OCI-LY3 (cell line): Measurements from ENCODE around the gene CPTP.

Experiments
- H2AFZ ChIP-seq: fragments of 200-600, 300-600 bp; shearing (Covaris generic); 2 replicates; pipeline ENCODE4 v1.6.0; 2014; ENCODE audit warnings: antibody characterized with exemption, low read depth, low read length
- H3K27ac ChIP-seq: fragments of 200-600, 300-600 bp; sonication (generic); 2 replicates; pipeline ENCODE4 v1.5.1; 2014; ENCODE audit warnings: mild to moderate bottlenecking, low read length, moderate library complexity, mixed read lengths
- H3K27me3 ChIP-seq: fragments of 200-600, 300-600 bp; sonication (generic); 2 replicates; pipeline ENCODE4 v1.6.1; 2014; ENCODE audit warnings: low read depth, low read length, mixed read lengths
- H3K36me3 ChIP-seq: fragments of 200-600, 300-600 bp; sonication (generic); replicated peaks from 2 replicates; pipeline ENCODE3; 2014; ENCODE audit warnings: low read depth, low read length, mixed read lengths
- H3K4me1 ChIP-seq: fragments of 300-600, 200-600 bp; sonication (generic); 2 replicates; pipeline ENCODE4 v1.6.1; 2014; ENCODE audit warnings: low read length, mixed read lengths
- H3K4me2 ChIP-seq: fragments of 200-600, 300-600 bp; sonication (generic); 2 replicates; pipeline ENCODE4 v1.6.1; 2014; ENCODE audit warnings: low read length, mixed read lengths
- H3K4me3 ChIP-seq: fragments of 300-600, 200-600 bp; sonication (generic); 2 replicates; pipeline ENCODE4 v1.5.1; 2014; ENCODE audit warnings: antibody characterized with exemption, mild to moderate bottlenecking, low read length, moderate library complexity
- H3K79me2 ChIP-seq: fragments of 300-600, 200-600 bp; shearing (Covaris generic); 2 replicates; pipeline ENCODE4 v1.6.1; 2014; ENCODE audit warnings: mild to moderate bottlenecking, low read length, mixed read lengths
- H3K9ac ChIP-seq: fragments of 300-600, 200-600 bp; shearing (Covaris generic); 2 replicates; pipeline ENCODE4 v1.6.0; 2014; ENCODE audit warnings: mild to moderate bottlenecking, low read length, moderate library complexity
- H3K9me3 ChIP-seq: fragments of 200-600, 300-600 bp; shearing (Covaris generic); 2 replicates; pipeline ENCODE4 v1.6.1; 2014; ENCODE audit warnings: low read length, mixed read lengths; ENCODE audit not compliant: insufficient read depth
- H4K20me1 ChIP-seq: fragments of 200-600, 300-600 bp; sonication (generic); 2 replicates; pipeline ENCODE4 v1.6.1; 2016; ENCODE audit warnings: low read length, mixed read lengths; ENCODE audit not compliant: insufficient read depth
- CTCF ChIP-seq: fragments of 200-600, 300-600 bp; sonication (generic); IDR thresholded peaks from 2 replicates; pipeline ENCODE4 v1.5.1; 2014; ENCODE audit warnings: antibody characterized with exemption, low read length, low read depth
- EZH2phosphoT487 ChIP-seq: fragments of 200-600 bp; shearing (Covaris generic); IDR thresholded peaks from 2 replicates; pipeline ENCODE4 v1.6.1; 2018; ENCODE audit warnings: antibody characterized with exemption, mixed run types, low read depth

CPTP gene

GRCh38 chr1:1330366-1331067 is 5.9 kb downstream of the CPTP start:
- H3K9ac ChIP-seq, result no peak overlapping the region
- no peak overlapping the region for H3K27ac ChIP-seq

GRCh38 chr1:1331068-1331965 is 6.7 kb downstream of the CPTP start, which contains the start of gene TAS1R3:
TSS of gene TAS1R3 (plus strand) at chr1:1331280. CDS start at chr1:1331346, 66 bp downstream.
- no peak within 1 kb of the TSS for H3K9ac ChIP-seq
- H3K4me2 ChIP-seq, result no peak within 1 kb of the TSS
- no peaks in the 10 kb centered on the region for H3K27me3 ChIP-seq
- no peak for TF ChIP-seq CTCF
- no peak for TF ChIP-seq EZH2phosphoT487
- no peaks in the 10 kb centered on the region for H3K9me3 ChIP-seq
- H3K36me3 ChIP-seq, result peaks cover 4% of the 10 kb centered on the region
- H3K4me1 ChIP-seq, result no peaks in the 10 kb centered on the region
- no peak within 1 kb of the TSS for H3K4me3 ChIP-seq
- H3K79me2 ChIP-seq, result no peaks in the 10 kb centered on the region
- 0 out of 2 replicates have a peak, but pooled peaks cover under 1% of the 10 kb centered on the region for H4K20me1 ChIP-seq
- H3K27ac ChIP-seq, result no peak within 1 kb of the TSS
- H2AFZ ChIP-seq, result no peak within 1 kb of the TSS

More at GRCh38 chr1:1330366-1331067, 5.9 kb downstream of the CPTP start:
- H3K4me3 ChIP-seq, result no peak overlapping the region
- peaks cover 4% of the 10 kb centered on the region for H3K4me1 ChIP-seq
- peaks cover 4% of the 10 kb centered on the region for H3K36me3 ChIP-seq
- no peak overlapping the region for H3K4me2 ChIP-seq
- no peak for TF ChIP-seq EZH2phosphoT487
- TF ChIP-seq CTCF, result no peak
- peaks cover 6% of the 10 kb centered on the region for H3K79me2 ChIP-seq
- no peaks in the 10 kb centered on the region for H3K9me3 ChIP-seq
- H2AFZ ChIP-seq, result no peak overlapping the region
- H4K20me1 ChIP-seq, result 0 out of 2 replicates have a peak, but pooled peaks cover 3% of the 10 kb centered on the region
- no peaks in the 10 kb centered on the region for H3K27me3 ChIP-seq

- Histone ChIP-seq H3K79me2 (no peaks in the 10 kb centered on the region), H3K4me2 (no peak overlapping the region), H3K27ac (no peak overlapping the region), H4K20me1 (no peaks in the 10 kb centered on the region), H3K9ac (no peak overlapping the region), H2AFZ (no peak overlapping the region), H3K36me3 (peaks cover 4% of the 10 kb centered on the region), H3K4me3 (no peak overlapping the region), H3K27me3 (no peaks in the 10 kb centered on the region), H3K9me3 (no peaks in the 10 kb centered on the region), H3K4me1 (no peaks in the 10 kb centered on the region)
- TF ChIP-seq EZH2phosphoT487, result no peak
- no peak for TF ChIP-seq CTCF
Observed at GRCh38 chr1:1332031-1332755, 7.6 kb downstream of the CPTP start.
